GM18502 (cell line): Measurements from ENCODE around the gene BMAL2.

Source experiments
- ATAC-seq: cut with Tn5 transposase; IDR thresholded peaks from one replicate; pipeline ENCODE4 v1.9.1; 2021; ENCODE audit warnings: mild to moderate bottlenecking; ENCODE audit not compliant: unreplicated experiment, poor library complexity

BMAL2 gene

GRCh38 chr12:27332714-27333402, at the start of gene BMAL2:
BMAL2 (plus strand) TSS chr12:27332836; CDS start chr12:27333073, 237 bp downstream.
- ATAC-seq = peak; percentile 48

- no peak for ATAC-seq
Measured at GRCh38 chr12:27284021-27284420, 48.6 kb upstream of the BMAL2 start.

- ATAC-seq = peak; percentile 66
Measured at GRCh38 chr12:27284751-27285150, 47.9 kb upstream of the BMAL2 start.

- ATAC-seq = no peak
Measured at GRCh38 chr12:27285403-27285802, 47.2 kb upstream of the BMAL2 start.

- no peak for ATAC-seq
Measured at GRCh38 chr12:27289414-27289813, 43.2 kb upstream of the BMAL2 start.

GRCh38 chr12:27290501-27291168, 42.0 kb upstream of the BMAL2 start:
- ATAC-seq = no peak

- no peak for ATAC-seq
Measured at GRCh38 chr12:27291862-27292261, 40.8 kb upstream of the BMAL2 start.

GRCh38 chr12:27292718-27293117, 39.9 kb upstream of the BMAL2 start:
- no peak for ATAC-seq

- no peak for ATAC-seq
Measured at GRCh38 chr12:27293463-27293862, 39.2 kb upstream of the BMAL2 start.

- ATAC-seq = no peak
Measured at GRCh38 chr12:27296674-27297073, 36.0 kb upstream of the BMAL2 start.

- no peak for ATAC-seq
Measured at GRCh38 chr12:27297566-27297965, 35.1 kb upstream of the BMAL2 start.

- no peak for ATAC-seq
Measured at GRCh38 chr12:27299102-27299501, 33.5 kb upstream of the BMAL2 start.

- no peak for ATAC-seq
Measured at GRCh38 chr12:27300226-27300625, 32.4 kb upstream of the BMAL2 start.

GRCh38 chr12:27303139-27304111, 29.2 kb upstream of the BMAL2 start:
- no peak for ATAC-seq

- peak; percentile 50 for ATAC-seq
Measured at GRCh38 chr12:27304856-27305255, 27.8 kb upstream of the BMAL2 start.

GRCh38 chr12:27305673-27306456, 26.8 kb upstream of the BMAL2 start:
- no peak for ATAC-seq

- peak; percentile 55 for ATAC-seq
Measured at GRCh38 chr12:27309293-27309994, 23.2 kb upstream of the BMAL2 start.

GRCh38 chr12:27309995-27310315, 22.7 kb upstream of the BMAL2 start:
- no peak for ATAC-seq

GRCh38 chr12:27316947-27317346, 15.7 kb upstream of the BMAL2 start:
- ATAC-seq = no peak

- ATAC-seq = no peak
Measured at GRCh38 chr12:27319409-27319808, 13.2 kb upstream of the BMAL2 start.
